ENCODE data around the gene ATP5F1B. TPM values are rescaled to one million over a fixed set of nuclear protein-coding genes. Genes with fewer than 3 reads are reported as not detected.

Gene ATP5F1B
- total and polyA plus RNA-seq, 2 donors from 2014 or later, result 568 to 1,584 TPM

GRCh38 chr12:56622535-56622934, 23.2 kb downstream of the ATP5F1B start:
- Histone ChIP-seq H3K4me1 (ENCODE audit: control insufficient read depth in 2 of 3, insufficient read depth in 2 of 3, low read depth in 1 of 3, low read length in 3 of 3) (peaks cover 0 to 6% (median 5%) of the 10 kb centered on the region in 3 donors), H3K27me3 (ENCODE audit: control insufficient read depth, insufficient read depth, low read length) (no peaks in the 10 kb centered on the region), H3K27ac (ENCODE audit: low read depth in 2 of 2, low read length in 2 of 2) (no peak overlapping the region), H3K9ac (ENCODE audit: low read length in 3 of 3) (no peak overlapping the region), H3K36me3 (ENCODE audit: control insufficient read depth in 2 of 3, insufficient read depth in 3 of 3, low read length in 3 of 3) (peaks cover 0 to 6% (median 3%) of the 10 kb centered on the region in 3 donors), H3K9me3 (ENCODE audit: control insufficient read depth in 2 of 3, insufficient read depth in 1 of 3, low read length in 3 of 3) (no peaks in the 10 kb centered on the region), H3K4me3 (ENCODE audit: low read length in 3 of 3) (no peak overlapping the region)
- no peak for FAIRE-seq
- intact Hi-C loops (cut with DNase I), result no loop called here
- TF ChIP-seq CTCF (IDR thresholded peaks at IDR 0.05; ENCODE audit: borderline replicate concordance, extremely low read depth, insufficient read depth), result no peak
- no peak for DNase-seq

GRCh38 chr12:56616925-56617324, 28.9 kb downstream of the ATP5F1B start:
- H3K27me3 ChIP-seq (ENCODE audit: control insufficient read depth, insufficient read depth, low read length), result no peaks in the 10 kb centered on the region
- H3K4me1 ChIP-seq (ENCODE audit: control insufficient read depth in 2 of 3, insufficient read depth in 2 of 3, low read depth in 1 of 3, low read length in 3 of 3), result no peaks in the 10 kb centered on the region
- DNase-seq (no peak), FAIRE-seq (no peak)
- H3K9me3 ChIP-seq (ENCODE audit: control insufficient read depth in 2 of 3, insufficient read depth in 1 of 3, low read length in 3 of 3), result no peaks in the 10 kb centered on the region
- peaks cover 11 to 53% (median 42%) of the 10 kb centered on the region in 3 donors for H3K36me3 ChIP-seq (ENCODE audit: control insufficient read depth in 2 of 3, insufficient read depth in 3 of 3, low read length in 3 of 3)
- no peak overlapping the region for H3K4me3 ChIP-seq (ENCODE audit: low read length in 3 of 3)
- H3K27ac ChIP-seq (ENCODE audit: low read depth in 2 of 2, low read length in 2 of 2), result no peak overlapping the region
- no peak for TF ChIP-seq CTCF (IDR thresholded peaks at IDR 0.05; ENCODE audit: borderline replicate concordance, extremely low read depth, insufficient read depth)
- no peak overlapping the region for H3K9ac ChIP-seq (ENCODE audit: low read length in 3 of 3)
- intact Hi-C loops (cut with DNase I), result no loop called here

GRCh38 chr12:56616244-56616643, 29.5 kb downstream of the ATP5F1B start:
- intact Hi-C loops (cut with DNase I), result no loop called here
- no peak overlapping the region for H3K4me3 ChIP-seq (ENCODE audit: low read length in 3 of 3)
- no peaks in the 10 kb centered on the region for H3K9me3 ChIP-seq (ENCODE audit: control insufficient read depth in 2 of 3, insufficient read depth in 1 of 3, low read length in 3 of 3)
- no peak overlapping the region for H3K27ac ChIP-seq (ENCODE audit: low read depth in 2 of 2, low read length in 2 of 2)
- H3K27me3 ChIP-seq (ENCODE audit: control insufficient read depth, insufficient read depth, low read length), result no peaks in the 10 kb centered on the region
- no peak overlapping the region for H3K9ac ChIP-seq (ENCODE audit: low read length in 3 of 3)
- no peak for DNase-seq
- no peak for FAIRE-seq
- TF ChIP-seq CTCF (IDR thresholded peaks at IDR 0.05; ENCODE audit: borderline replicate concordance, extremely low read depth, insufficient read depth), result no peak
- peaks cover 12 to 60% (median 49%) of the 10 kb centered on the region in 3 donors for H3K36me3 ChIP-seq (ENCODE audit: control insufficient read depth in 2 of 3, insufficient read depth in 3 of 3, low read length in 3 of 3)
- no peaks in the 10 kb centered on the region for H3K4me1 ChIP-seq (ENCODE audit: control insufficient read depth in 2 of 3, insufficient read depth in 2 of 3, low read depth in 1 of 3, low read length in 3 of 3)

- Histone ChIP-seq H3K4me1 (ENCODE audit: control insufficient read depth in 2 of 3, insufficient read depth in 2 of 3, low read depth in 1 of 3, low read length in 3 of 3) (no peaks in the 10 kb centered on the region), H3K27ac (ENCODE audit: low read depth in 2 of 2, low read length in 2 of 2) (no peak overlapping the region), H3K9ac (ENCODE audit: low read length in 3 of 3) (no peak overlapping the region), H3K4me3 (ENCODE audit: low read length in 3 of 3) (no peak overlapping the region), H3K9me3 (ENCODE audit: control insufficient read depth in 2 of 3, insufficient read depth in 1 of 3, low read length in 3 of 3) (no peaks in the 10 kb centered on the region), H3K27me3 (ENCODE audit: control insufficient read depth, insufficient read depth, low read length) (no peaks in the 10 kb centered on the region), H3K36me3 (ENCODE audit: control insufficient read depth in 2 of 3, insufficient read depth in 3 of 3, low read length in 3 of 3) (peaks cover 14 to 76% (median 63%) of the 10 kb centered on the region in 3 donors)
- no peak for DNase-seq
- intact Hi-C loops (cut with DNase I), result no loop called here
- no peak for TF ChIP-seq CTCF (IDR thresholded peaks at IDR 0.05; ENCODE audit: borderline replicate concordance, extremely low read depth, insufficient read depth)
- FAIRE-seq, result no peak
These were observed 31.2 kb downstream of the ATP5F1B start for GRCh38 chr12:56614627-56615026.

Measured in kidney (tissue), 14 donors.